22Rv1 (cell line): Measurements from ENCODE around the gene ACE.

Experiments used
- H3K27ac ChIP-seq: fragments of 450-650 bp; 2 replicates; pipeline ENCODE4 v1.5.1; 2017
- ZFX ChIP-seq: fragments of 450-650 bp; IDR thresholded peaks from 2 replicates; pipeline ENCODE4 v1.6.1; 2017; ENCODE audit warnings: antibody characterized with exemption, borderline replicate concordance
- TF ChIP-seq, protein P1 (sequence below): fragments of 450-650 bp; IDR thresholded peaks from 2 replicates; pipeline ENCODE4 v1.5.1; 2017; ENCODE audit warnings: mild to moderate bottlenecking

Gene ACE

DNA sequence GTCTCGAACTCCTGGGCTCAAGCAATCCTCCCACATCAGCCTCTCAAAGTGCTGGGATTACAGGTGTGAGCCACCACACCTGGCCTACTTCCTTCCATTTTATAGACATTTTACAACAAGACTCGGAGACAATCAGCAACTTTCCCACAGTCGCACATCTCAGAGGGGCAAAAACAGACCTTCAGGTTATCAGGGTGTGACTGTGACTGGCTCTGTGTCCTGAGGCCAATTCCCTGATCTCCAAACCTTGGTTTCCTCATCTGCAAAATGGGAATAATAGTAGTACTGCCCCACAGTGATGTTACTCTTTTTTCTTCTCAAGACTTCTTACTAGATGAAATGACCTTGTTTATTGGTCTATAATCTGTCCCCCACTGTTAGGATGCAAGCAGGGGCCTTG is 35.5 kb downstream of the ACE start:
- TF ChIP-seq, protein P1, sequence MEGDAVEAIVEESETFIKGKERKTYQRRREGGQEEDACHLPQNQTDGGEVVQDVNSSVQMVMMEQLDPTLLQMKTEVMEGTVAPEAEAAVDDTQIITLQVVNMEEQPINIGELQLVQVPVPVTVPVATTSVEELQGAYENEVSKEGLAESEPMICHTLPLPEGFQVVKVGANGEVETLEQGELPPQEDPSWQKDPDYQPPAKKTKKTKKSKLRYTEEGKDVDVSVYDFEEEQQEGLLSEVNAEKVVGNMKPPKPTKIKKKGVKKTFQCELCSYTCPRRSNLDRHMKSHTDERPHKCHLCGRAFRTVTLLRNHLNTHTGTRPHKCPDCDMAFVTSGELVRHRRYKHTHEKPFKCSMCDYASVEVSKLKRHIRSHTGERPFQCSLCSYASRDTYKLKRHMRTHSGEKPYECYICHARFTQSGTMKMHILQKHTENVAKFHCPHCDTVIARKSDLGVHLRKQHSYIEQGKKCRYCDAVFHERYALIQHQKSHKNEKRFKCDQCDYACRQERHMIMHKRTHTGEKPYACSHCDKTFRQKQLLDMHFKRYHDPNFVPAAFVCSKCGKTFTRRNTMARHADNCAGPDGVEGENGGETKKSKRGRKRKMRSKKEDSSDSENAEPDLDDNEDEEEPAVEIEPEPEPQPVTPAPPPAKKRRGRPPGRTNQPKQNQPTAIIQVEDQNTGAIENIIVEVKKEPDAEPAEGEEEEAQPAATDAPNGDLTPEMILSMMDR, result no peak
- TF ChIP-seq ZFX, result no peak
- H3K27ac ChIP-seq, result no peak overlapping the region

DNA sequence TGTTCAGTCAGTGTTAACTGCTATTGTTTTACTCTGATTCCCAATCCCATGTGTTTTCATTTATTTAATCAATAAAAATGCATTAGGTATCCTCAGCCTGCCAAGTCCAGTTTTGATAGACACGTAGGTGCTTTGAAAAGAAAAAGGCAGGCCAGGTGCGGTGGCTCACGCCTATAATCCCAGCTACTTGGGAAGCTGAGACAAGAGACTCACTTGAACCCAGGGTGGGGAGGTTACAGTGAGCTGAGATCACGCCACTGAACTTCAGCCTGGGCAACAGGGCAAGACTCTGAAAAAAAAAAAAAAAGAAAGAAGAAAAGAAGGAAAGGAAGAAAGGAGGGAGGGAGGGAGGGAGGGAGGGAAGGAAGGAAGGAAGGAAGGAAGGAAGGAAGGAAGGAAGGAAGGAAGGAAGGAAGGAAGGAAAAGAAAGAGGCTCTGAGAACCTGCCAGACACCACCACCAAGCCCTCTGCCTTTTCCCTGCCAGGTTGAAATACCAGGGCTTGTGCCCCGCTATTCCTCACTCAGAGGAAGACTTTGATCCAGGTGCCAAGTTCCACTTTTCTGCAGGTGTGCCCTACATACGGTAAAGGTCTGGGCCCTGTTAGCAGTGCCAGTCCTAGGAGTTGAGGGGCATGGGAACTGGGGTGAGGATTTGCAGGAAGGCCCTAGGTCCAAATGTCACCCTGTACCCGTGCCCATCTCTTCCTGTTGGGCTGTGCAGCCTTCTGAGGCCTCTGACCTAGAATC is 36.2 kb downstream of the ACE start:
- TF ChIP-seq, protein P1, result no peak
- no peak for TF ChIP-seq ZFX
- no peak overlapping the region for H3K27ac ChIP-seq

DNA sequence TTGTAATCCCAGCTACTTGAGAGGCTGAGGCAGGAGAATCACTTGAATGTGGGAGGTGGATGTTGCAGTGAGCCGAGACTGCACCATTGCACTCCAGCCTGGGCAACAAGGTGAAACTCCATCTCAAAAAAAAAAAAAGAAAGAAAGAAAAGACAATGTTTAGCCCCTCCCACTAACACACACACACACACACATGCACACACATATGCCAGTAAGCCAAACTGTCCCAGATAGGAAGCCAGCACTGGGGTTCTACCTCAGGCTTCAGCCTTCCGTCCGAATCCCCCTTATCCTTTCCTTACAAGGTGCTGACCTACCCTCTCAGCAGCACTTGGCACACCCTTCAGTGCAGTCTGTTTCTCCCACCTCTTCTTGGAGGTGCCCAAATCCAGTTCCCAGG is 37.6 kb downstream of the ACE start:
- no peak for TF ChIP-seq ZFX
- TF ChIP-seq, protein P1, result no peak
- H3K27ac ChIP-seq, result no peak overlapping the region

DNA sequence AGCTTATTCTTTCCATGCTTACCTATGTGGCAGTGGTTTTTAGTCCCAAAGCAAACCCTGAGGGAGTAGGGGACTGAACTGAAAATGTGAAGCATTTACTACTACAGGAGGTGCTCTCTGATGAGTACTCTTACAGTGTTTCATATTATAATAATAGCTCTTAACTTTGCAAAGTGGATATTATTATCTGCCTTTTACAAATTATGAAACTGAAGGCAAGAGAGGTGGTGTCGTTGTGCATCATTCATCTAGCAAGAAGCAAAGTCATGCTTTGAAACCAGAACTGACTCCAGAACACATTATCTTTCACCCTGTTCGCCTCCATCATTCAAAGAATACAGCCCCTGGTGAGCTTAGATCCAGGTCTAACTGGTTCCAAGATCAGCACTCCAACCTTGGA is 38.1 kb downstream of the ACE start:
- no peak overlapping the region for H3K27ac ChIP-seq
- TF ChIP-seq, protein P1, result no peak
- TF ChIP-seq ZFX, result no peak

DNA sequence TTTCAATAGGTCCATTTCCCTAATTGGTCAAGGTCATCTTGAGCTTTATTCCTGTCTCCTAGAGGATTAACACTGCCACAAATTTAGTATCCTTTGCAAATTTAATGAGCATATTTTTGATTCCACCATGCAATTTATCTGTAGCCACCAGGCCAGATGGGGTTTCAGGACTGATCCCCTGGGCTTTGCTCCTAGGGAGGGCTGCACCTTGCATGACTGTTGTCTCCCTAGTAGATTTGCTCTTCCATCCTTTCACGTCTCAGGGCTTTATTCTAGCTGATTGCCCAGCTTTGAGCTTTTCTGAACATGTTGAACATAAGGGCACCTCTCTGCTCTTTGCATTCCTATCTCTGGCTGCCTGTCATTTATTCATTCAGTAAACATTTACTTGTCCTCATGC is 38.6 kb downstream of the ACE start:
- no peak overlapping the region for H3K27ac ChIP-seq

DNA sequence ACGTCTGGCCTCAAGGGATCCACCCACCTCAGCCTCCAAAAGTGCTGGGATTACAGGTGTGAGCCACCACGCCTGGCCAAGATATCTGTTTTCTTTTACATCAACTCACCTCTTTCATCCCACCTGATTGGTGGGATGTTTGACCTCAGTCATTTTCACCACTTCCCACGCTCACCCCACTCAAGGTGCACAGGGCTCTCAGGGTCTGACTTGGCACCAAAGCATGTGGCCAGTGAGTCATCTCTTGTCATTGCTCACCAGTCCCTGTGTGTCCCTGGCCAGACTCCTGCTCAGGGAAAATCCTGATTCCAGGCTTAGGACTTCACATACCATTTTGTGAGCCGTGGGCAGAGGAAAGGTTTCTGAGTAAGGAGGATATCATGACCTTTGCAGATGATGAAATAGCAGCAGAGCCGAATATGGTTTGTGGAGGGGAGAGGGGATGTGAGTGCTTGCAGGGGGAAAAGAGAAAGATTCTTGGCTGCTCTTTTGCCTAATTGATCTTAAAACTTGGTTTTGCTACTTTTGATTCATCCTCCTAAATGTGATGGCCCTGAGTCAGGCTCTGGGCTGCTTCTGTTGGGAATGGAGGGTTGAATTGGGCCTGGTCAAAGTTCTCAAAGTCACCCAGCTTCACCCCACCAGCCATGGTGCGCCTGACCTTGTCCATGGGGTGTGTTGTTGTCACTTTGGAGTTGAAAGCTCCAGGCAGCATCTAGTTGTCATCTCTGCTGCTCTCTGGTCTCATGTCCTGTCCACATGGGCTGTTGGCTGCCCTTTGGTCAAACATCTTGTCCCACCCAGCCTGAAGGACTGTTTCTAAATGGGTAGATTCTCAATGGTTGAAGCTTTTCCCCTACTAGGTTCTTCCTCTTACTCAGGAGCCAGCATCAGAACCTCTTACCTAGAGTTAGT is 40.3 kb downstream of the ACE start:
- H3K27ac ChIP-seq, result no peak overlapping the region

More for the DNA sequence above, 38.6 kb downstream of the ACE start:
- TF ChIP-seq, protein P1, result no peak
- TF ChIP-seq ZFX, result no peak

More for the DNA sequence above, 40.3 kb downstream of the ACE start:
- TF ChIP-seq, protein P1, result no peak
- TF ChIP-seq ZFX, result no peak
